OCI-LY7 (cell line): ENCODE measurements around the gene CRAMP1.

ENCODE experiments used
- EZH2phosphoT487 ChIP-seq: fragments of 200-600 bp; sonication (generic); IDR thresholded peaks from 2 replicates; pipeline ENCODE4 v1.6.1; 2018; ENCODE audit warnings: low read depth, borderline replicate concordance, mild to moderate bottlenecking, mixed run types, antibody characterized with exemption, low read length, moderate library complexity, mixed read lengths
- TF ChIP-seq, protein P1 (sequence below): fragments of 200-600 bp; sonication (generic); conservative IDR thresholded peaks from 2 replicates; pipeline ENCODE4 v1.5.1; 2014; ENCODE audit warnings: mild to moderate bottlenecking, antibody characterized with exemption, low read length, moderate library complexity, mixed read lengths

DNA sequence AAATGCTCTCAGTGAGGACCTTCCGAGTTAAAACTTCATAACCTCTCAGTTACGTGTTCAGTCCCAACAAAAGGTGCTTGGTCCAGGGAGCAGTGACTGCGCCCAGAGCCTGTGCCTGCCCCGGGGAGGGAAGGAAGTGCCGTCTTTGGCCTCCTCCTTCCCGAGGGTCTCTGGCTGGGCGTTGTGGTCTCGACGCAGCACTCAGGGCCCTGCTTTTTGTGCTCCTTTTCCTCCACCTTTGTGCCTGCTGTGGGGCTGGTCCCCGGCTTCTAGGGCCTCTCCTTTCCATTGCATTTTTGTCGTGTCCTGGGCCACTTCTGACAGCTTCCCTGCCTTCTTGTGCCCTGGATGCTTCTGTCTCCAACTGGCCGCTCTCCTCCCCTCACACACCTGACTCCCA lies 29.1 kb downstream of the CRAMP1 start:
- TF ChIP-seq, protein P1, sequence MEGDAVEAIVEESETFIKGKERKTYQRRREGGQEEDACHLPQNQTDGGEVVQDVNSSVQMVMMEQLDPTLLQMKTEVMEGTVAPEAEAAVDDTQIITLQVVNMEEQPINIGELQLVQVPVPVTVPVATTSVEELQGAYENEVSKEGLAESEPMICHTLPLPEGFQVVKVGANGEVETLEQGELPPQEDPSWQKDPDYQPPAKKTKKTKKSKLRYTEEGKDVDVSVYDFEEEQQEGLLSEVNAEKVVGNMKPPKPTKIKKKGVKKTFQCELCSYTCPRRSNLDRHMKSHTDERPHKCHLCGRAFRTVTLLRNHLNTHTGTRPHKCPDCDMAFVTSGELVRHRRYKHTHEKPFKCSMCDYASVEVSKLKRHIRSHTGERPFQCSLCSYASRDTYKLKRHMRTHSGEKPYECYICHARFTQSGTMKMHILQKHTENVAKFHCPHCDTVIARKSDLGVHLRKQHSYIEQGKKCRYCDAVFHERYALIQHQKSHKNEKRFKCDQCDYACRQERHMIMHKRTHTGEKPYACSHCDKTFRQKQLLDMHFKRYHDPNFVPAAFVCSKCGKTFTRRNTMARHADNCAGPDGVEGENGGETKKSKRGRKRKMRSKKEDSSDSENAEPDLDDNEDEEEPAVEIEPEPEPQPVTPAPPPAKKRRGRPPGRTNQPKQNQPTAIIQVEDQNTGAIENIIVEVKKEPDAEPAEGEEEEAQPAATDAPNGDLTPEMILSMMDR, result no peak
- no peak for TF ChIP-seq EZH2phosphoT487
